Subcutaneous adipose tissue (tissue), 4 donors: ENCODE data around the gene CER1. TPM values are rescaled to one million over a fixed set of nuclear protein-coding genes. Genes with fewer than 3 reads are reported as not detected.

Source experiments
- CTCF ChIP-seq: fragments of 450-650 bp; IDR thresholded peaks from one replicate; pipeline ENCODE4 v1.5.1; 2016; ENCODE audit warnings: low read depth, mild to moderate bottlenecking, control low read depth, antibody characterized with exemption, moderate library complexity
- total RNA-seq, 4 donors: library from RNA; depleted of rRNA; stranded (reverse); fragments of >200 nt; gene quantifications; one replicate each; pipeline ENCODE4 v1.1.0, GENCODE V29; 2016

Gene CER1
- total RNA-seq, 4 donors from 2014 or later, result not detected

GRCh38 chr9:14719231-14719923, 3.2 kb downstream of the CER1 start:
- TF ChIP-seq CTCF, result no peak

- no peak for TF ChIP-seq CTCF
Observed at GRCh38 chr9:14715102-14715501, 7.4 kb downstream of the CER1 start.

GRCh38 chr9:14713187-14713767, 9.3 kb downstream of the CER1 start:
- TF ChIP-seq CTCF, result no peak

- no peak for TF ChIP-seq CTCF
Observed at GRCh38 chr9:14710804-14711203, 11.7 kb downstream of the CER1 start.

GRCh38 chr9:14706530-14707140, 15.9 kb downstream of the CER1 start:
- no peak for TF ChIP-seq CTCF

- no peak for TF ChIP-seq CTCF
Observed at GRCh38 chr9:14705079-14705478, 17.5 kb downstream of the CER1 start.

- TF ChIP-seq CTCF, result no peak
Observed at GRCh38 chr9:14704281-14704680, 18.3 kb downstream of the CER1 start.
